Stimulated activated CD4-positive, alpha-beta T cell treated with anti-CD3 and anti-CD28 coated beads, Interleukin-2, amount 100 ng/mL, for 24 hours (primary cell): ENCODE data around the gene THRB.

Experiments
- DNase-seq, 2 donors: peaks; one replicate each; pipeline ENCODE4 v3.0.0-alpha.2; 2020

The THRB gene

GRCh38 chr3:24211381-24211780 is 283.3 kb downstream of the THRB start:
- no peak for DNase-seq

GRCh38 chr3:24202071-24202470 is 292.6 kb downstream of the THRB start:
- no peak for DNase-seq

- DNase-seq, result no peak
Measured at GRCh38 chr3:24201301-24201700, 293.3 kb downstream of the THRB start.

GRCh38 chr3:24199775-24200247 is 294.8 kb downstream of the THRB start:
- DNase-seq, result no peak

- DNase-seq, result no peak
Measured at GRCh38 chr3:24199300-24199699, 295.4 kb downstream of the THRB start.

- no peak for DNase-seq
Measured at GRCh38 chr3:24198728-24199127, 295.9 kb downstream of the THRB start.

- DNase-seq, result no peak
Measured at GRCh38 chr3:24197809-24198208, 296.8 kb downstream of the THRB start.

GRCh38 chr3:24196526-24196925 is 298.1 kb downstream of the THRB start:
- no peak for DNase-seq

- DNase-seq, result no peak
Measured at GRCh38 chr3:24195504-24196230, 299.0 kb downstream of the THRB start.

- DNase-seq, result no peak
Measured at GRCh38 chr3:24192469-24193056, 302.1 kb downstream of the THRB start.

GRCh38 chr3:24191801-24192403 is 302.7 kb downstream of the THRB start:
- no peak for DNase-seq

GRCh38 chr3:24190256-24190655 is 304.4 kb downstream of the THRB start:
- DNase-seq, result no peak

GRCh38 chr3:24185738-24186384 is 308.8 kb downstream of the THRB start:
- DNase-seq, result peak; percentile 26 to 32

- no peak for DNase-seq
Measured at GRCh38 chr3:24184528-24185176, 310.0 kb downstream of the THRB start.

- no peak for DNase-seq
Measured at GRCh38 chr3:24182756-24183155, 311.9 kb downstream of the THRB start.

GRCh38 chr3:24181256-24181655 is 313.4 kb downstream of the THRB start:
- DNase-seq, result no peak

GRCh38 chr3:24180616-24181015 is 314.0 kb downstream of the THRB start:
- DNase-seq, result no peak

GRCh38 chr3:24177201-24177600 is 317.4 kb downstream of the THRB start:
- no peak for DNase-seq

GRCh38 chr3:24174614-24175013 is 320.0 kb downstream of the THRB start:
- no peak for DNase-seq

- no peak for DNase-seq
Measured at GRCh38 chr3:24168977-24169376, 325.7 kb downstream of the THRB start.

- no peak for DNase-seq
Measured at GRCh38 chr3:24167429-24167828, 327.2 kb downstream of the THRB start.

- DNase-seq, result no peak
Measured at GRCh38 chr3:24166515-24166914, 328.1 kb downstream of the THRB start.

GRCh38 chr3:24165603-24165982 is 329.1 kb downstream of the THRB start:
- DNase-seq, result no peak
